GM19099 (cell line): ENCODE measurements around the gene C13orf46.

Experiments
- POLR2A ChIP-seq: IDR thresholded peaks from 3 replicates; pipeline ENCODE4 v1.6.1; 2011; ENCODE audit warnings: low read depth; ENCODE audit not compliant: insufficient read length; ENCODE audit errors: extremely low read depth

C13orf46 gene

GRCh38 chr13:114013952-114014629, 40.2 kb upstream of the C13orf46 start:
- no peak for TF ChIP-seq POLR2A

GRCh38 chr13:114013336-114013735, 39.5 kb upstream of the C13orf46 start:
- TF ChIP-seq POLR2A, result no peak

- no peak for TF ChIP-seq POLR2A
Measured at GRCh38 chr13:114012921-114013320, 39.0 kb upstream of the C13orf46 start.

- TF ChIP-seq POLR2A, result no peak
Measured at GRCh38 chr13:114012141-114012540, 38.3 kb upstream of the C13orf46 start.

GRCh38 chr13:114011226-114011625, 37.4 kb upstream of the C13orf46 start:
- no peak for TF ChIP-seq POLR2A

- no peak for TF ChIP-seq POLR2A
Measured at GRCh38 chr13:114010401-114011101, 36.7 kb upstream of the C13orf46 start.

- TF ChIP-seq POLR2A, result no peak
Measured at GRCh38 chr13:114009590-114010400, 35.9 kb upstream of the C13orf46 start.

GRCh38 chr13:114008964-114009589, 35.2 kb upstream of the C13orf46 start:
- no peak for TF ChIP-seq POLR2A

GRCh38 chr13:114007566-114007965, 33.7 kb upstream of the C13orf46 start:
- no peak for TF ChIP-seq POLR2A

- TF ChIP-seq POLR2A, result no peak
Measured at GRCh38 chr13:114005206-114005724, 31.4 kb upstream of the C13orf46 start.

GRCh38 chr13:114004420-114005205, 30.7 kb upstream of the C13orf46 start:
- TF ChIP-seq POLR2A, result no peak

- no peak for TF ChIP-seq POLR2A
Measured at GRCh38 chr13:114002771-114003321, 29.0 kb upstream of the C13orf46 start.

- TF ChIP-seq POLR2A, result no peak
Measured at GRCh38 chr13:114002009-114002544, 28.2 kb upstream of the C13orf46 start.
